Naive B cell (primary cell): ENCODE data around the gene ADGRB3. TPM values are rescaled to one million over a fixed set of nuclear protein-coding genes. Genes with fewer than 3 reads are reported as not detected.
A peak's percentile ranks its signal among the peaks of the same experiment; 100 is the strongest.

Experiments used
- ATAC-seq, 2 donors: fragments of 150-1000 bp; cut with Tn5 transposase; 2 replicates each; pipeline ENCODE4 v1.10.0; 2021; ENCODE audit warnings: low read depth in 2 of 2, mild to moderate bottlenecking in 2 of 2, moderate library complexity in 2 of 2
- DNase-seq: peaks from one replicate; pipeline ENCODE4 v3.0.0; 2022
- H3K27ac Mint-ChIP-seq, 6 donors: one replicate each; pipeline ENCODE4 v1.8.0; 2020 to 2022; ENCODE audit warnings: mild to moderate bottlenecking in 6 of 6, mixed read lengths in 6 of 6, moderate library complexity in 5 of 6, inconsistent platforms in 2 of 6
- H3K27me3 Mint-ChIP-seq, 3 donors: one replicate each; pipeline ENCODE4 v1.8.0; 2021 to 2022; ENCODE audit warnings: mixed read lengths in 3 of 3, mild to moderate bottlenecking in 1 of 3
- H3K36me3 Mint-ChIP-seq, 2 donors: one replicate each; pipeline ENCODE4 v1.8.0; 2020 to 2022; ENCODE audit warnings: mixed read lengths in 2 of 2, inconsistent platforms in 1 of 2, mild to moderate bottlenecking in 1 of 2
- H3K4me1 Mint-ChIP-seq, 3 donors: one replicate each; pipeline ENCODE4 v1.8.0; 2020 to 2022; ENCODE audit warnings: mixed read lengths in 3 of 3, inconsistent platforms in 1 of 3, mild to moderate bottlenecking in 1 of 3, moderate library complexity in 1 of 3
- H3K4me3 Mint-ChIP-seq, 8 donors: one replicate each; pipeline ENCODE4 v1.8.0; 2020 to 2022; ENCODE audit warnings: mild to moderate bottlenecking in 8 of 8, mixed read lengths in 8 of 8, moderate library complexity in 8 of 8, inconsistent platforms in 2 of 8
- H3K9me3 Mint-ChIP-seq, 7 donors: one replicate each; pipeline ENCODE4 v1.8.0; 2020 to 2022; ENCODE audit warnings: mixed read lengths in 7 of 7, mild to moderate bottlenecking in 5 of 7, inconsistent platforms in 2 of 7, moderate library complexity in 1 of 7
- polyA plus RNA-seq, 6 donors: library from polyadenylated mRNA; unstranded; fragments of 300-500 nt; fragmentation: Illumina TruSeq; gene quantifications; one replicate each; pipeline ENCODE4 v1.2.3, GENCODE V29; 2021; ENCODE audit warnings: low read depth in 6 of 6

ADGRB3 gene
- polyA plus RNA-seq, 6 donors from 2014 or later = not detected

DNA sequence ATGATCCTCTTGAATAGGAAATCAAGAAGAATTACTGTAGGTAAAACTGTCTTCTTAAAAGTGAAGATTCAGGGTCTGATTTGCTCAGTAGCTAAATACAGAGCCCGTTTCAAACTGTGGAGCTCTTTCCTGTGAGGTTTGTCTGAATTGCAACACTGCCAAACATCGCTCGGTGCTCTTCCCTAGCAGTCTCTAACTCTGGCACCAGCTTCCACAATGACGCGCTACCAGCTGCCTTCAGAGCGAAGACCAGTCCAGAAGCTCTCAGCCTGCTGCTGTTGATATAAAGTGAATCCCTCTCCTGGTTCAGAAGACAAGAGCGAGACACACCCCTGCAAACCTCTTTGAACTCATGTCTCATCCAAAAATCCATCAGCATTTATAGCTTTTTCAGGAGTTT lies 714.7 kb downstream of the ADGRB3 start:
- Mint-ChIP-seq H3K9me3 (peaks cover 0 to 19% (median 8%) of the 10 kb centered on the region in 7 donors), H3K36me3 (no peaks in the 10 kb centered on the region), H3K4me1 (no peaks in the 10 kb centered on the region), H3K4me3 (no peak overlapping the region), H3K27ac (no peak overlapping the region), H3K27me3 (no peaks in the 10 kb centered on the region)
- ATAC-seq (no peak), DNase-seq (no peak)

GRCh38 chr6:69362209-69362608 lies 727.1 kb downstream of the ADGRB3 start:
- ATAC-seq (no peak), DNase-seq (no peak)
- Mint-ChIP-seq H3K36me3 (no peaks in the 10 kb centered on the region), H3K27ac (no peak overlapping the region), H3K27me3 (no peaks in the 10 kb centered on the region), H3K4me3 (no peak overlapping the region), H3K9me3 (peaks cover 0 to 2% (median 0%) of the 10 kb centered on the region in 7 donors), H3K4me1 (no peaks in the 10 kb centered on the region)

DNA sequence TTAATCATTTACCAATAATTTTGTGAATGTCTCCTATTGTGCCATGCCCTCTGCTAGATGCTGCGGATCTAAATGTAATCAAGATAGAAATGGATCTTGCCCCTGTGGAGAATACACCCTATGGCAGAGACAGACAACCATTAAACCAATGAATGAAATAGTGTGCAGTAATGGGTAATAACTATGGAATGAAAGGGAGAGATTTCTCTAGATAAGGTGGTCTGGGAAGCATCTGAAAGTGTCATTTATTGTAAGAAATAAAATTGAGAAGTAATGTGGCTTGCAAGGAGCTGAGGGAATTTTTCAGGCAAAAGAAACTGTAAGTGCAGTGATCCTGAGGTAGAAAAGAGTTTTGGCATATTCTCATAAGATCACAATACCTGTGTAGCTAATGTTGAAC lies 731.7 kb downstream of the ADGRB3 start:
- ATAC-seq (no peak), DNase-seq (no peak)
- Mint-ChIP-seq H3K4me3 (no peak overlapping the region), H3K27ac (no peak overlapping the region), H3K9me3 (peaks cover 0 to 5% (median 0%) of the 10 kb centered on the region in 7 donors), H3K4me1 (no peaks in the 10 kb centered on the region), H3K36me3 (no peaks in the 10 kb centered on the region), H3K27me3 (no peaks in the 10 kb centered on the region)

DNA sequence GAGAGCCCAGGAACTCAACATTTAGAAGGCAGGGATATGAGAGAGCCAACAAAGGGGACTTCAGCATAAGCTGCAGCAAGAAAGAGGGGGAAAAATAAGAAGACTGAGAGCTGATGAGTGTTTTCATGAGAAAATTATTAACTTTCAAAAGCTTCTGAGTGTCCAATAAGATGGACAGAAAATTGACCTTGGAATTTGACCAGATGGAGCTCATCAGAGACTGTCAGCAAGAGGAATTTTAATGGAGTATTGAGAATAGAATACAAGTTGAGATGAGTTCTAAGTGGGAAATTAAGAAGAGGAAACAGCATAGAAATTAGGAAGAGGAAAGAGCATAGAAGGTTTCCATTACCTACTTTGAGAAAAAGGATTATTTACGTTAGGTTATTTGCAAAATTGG lies 733.5 kb downstream of the ADGRB3 start:
- Mint-ChIP-seq H3K27me3 (no peaks in the 10 kb centered on the region), H3K27ac (peak overlapping the region in 1 of 6 donors; percentile 62), H3K9me3 (peaks cover 0 to 5% (median 0%) of the 10 kb centered on the region in 7 donors), H3K4me3 (no peak overlapping the region), H3K4me1 (no peaks in the 10 kb centered on the region), H3K36me3 (no peaks in the 10 kb centered on the region)
- no peak for DNase-seq
- ATAC-seq = no peak

DNA sequence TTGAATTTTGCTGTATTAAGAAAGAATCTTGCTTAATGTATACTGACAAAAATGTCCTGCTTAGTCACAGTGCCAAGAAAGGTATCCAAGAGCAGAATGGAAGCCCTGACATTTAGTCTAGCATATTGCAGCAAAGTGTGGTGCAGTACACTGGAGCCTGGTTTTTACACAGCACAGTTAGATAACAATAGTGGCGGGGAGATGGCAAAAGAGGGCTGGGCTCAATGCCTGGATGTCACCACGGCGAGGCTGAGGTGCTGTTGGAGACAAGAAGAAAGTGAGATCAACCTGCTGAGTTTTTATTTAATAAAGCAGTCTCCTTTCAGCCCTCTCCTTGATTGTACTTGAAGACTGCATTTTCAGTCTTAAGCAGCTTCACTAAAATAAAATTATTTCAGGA lies 735.7 kb downstream of the ADGRB3 start:
- H3K4me1 Mint-ChIP-seq = no peaks in the 10 kb centered on the region
- no peaks in the 10 kb centered on the region for H3K27me3 Mint-ChIP-seq
- DNase-seq (no peak), ATAC-seq (no peak)
- no peaks in the 10 kb centered on the region for H3K36me3 Mint-ChIP-seq
- no peak overlapping the region for H3K27ac Mint-ChIP-seq
- peaks cover 0 to 5% (median 2%) of the 10 kb centered on the region in 7 donors for H3K9me3 Mint-ChIP-seq
- H3K4me3 Mint-ChIP-seq = no peak overlapping the region

GRCh38 chr6:69378326-69378725 lies 743.2 kb downstream of the ADGRB3 start:
- Mint-ChIP-seq H3K4me3 (no peak overlapping the region), H3K27me3 (no peaks in the 10 kb centered on the region), H3K4me1 (no peaks in the 10 kb centered on the region), H3K27ac (no peak overlapping the region), H3K36me3 (no peaks in the 10 kb centered on the region), H3K9me3 (peaks cover 0 to 3% (median 0%) of the 10 kb centered on the region in 7 donors)
- DNase-seq (no peak), ATAC-seq (no peak)

- Mint-ChIP-seq H3K27me3 (no peaks in the 10 kb centered on the region), H3K27ac (no peak overlapping the region), H3K4me3 (no peak overlapping the region), H3K36me3 (no peaks in the 10 kb centered on the region), H3K9me3 (peaks cover 0 to 3% (median 0%) of the 10 kb centered on the region in 7 donors), H3K4me1 (no peaks in the 10 kb centered on the region)
- ATAC-seq (no peak), DNase-seq (no peak)
These were observed 744.4 kb downstream of the ADGRB3 start for GRCh38 chr6:69379518-69379917.

DNA sequence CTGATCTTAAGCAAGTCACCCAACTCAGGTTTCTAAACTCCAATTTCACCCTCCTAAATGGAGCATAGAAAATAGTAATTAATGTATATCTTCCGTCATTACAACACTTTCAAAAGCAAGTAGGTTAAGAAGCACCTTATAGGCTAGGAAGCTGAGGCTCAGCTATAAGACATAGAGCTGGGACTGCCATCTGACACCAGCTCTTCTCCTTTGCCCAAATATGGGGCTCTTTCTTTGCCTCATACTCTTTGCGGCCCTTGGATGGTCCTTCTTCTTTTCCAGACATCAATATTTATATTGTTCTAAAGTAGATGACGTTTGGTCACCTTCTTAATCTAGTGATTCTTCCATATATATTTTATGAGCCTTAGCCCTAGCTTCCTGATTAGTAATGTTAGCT lies 748.5 kb downstream of the ADGRB3 start:
- Mint-ChIP-seq H3K9me3 (peaks cover 0 to 3% (median 0%) of the 10 kb centered on the region in 7 donors), H3K4me1 (no peaks in the 10 kb centered on the region), H3K27me3 (no peaks in the 10 kb centered on the region), H3K27ac (no peak overlapping the region), H3K4me3 (no peak overlapping the region), H3K36me3 (no peaks in the 10 kb centered on the region)
- ATAC-seq (no peak), DNase-seq (no peak)

- ATAC-seq = no peak
- H3K9me3 Mint-ChIP-seq = peaks cover 0 to 2% (median 0%) of the 10 kb centered on the region in 7 donors
- H3K27me3 Mint-ChIP-seq = no peaks in the 10 kb centered on the region
- H3K4me3 Mint-ChIP-seq = no peak overlapping the region
- no peak overlapping the region for H3K27ac Mint-ChIP-seq
- no peaks in the 10 kb centered on the region for H3K4me1 Mint-ChIP-seq
- DNase-seq = no peak
- H3K36me3 Mint-ChIP-seq = no peaks in the 10 kb centered on the region
These were observed 751.3 kb downstream of the ADGRB3 start for GRCh38 chr6:69386426-69386825.

DNA sequence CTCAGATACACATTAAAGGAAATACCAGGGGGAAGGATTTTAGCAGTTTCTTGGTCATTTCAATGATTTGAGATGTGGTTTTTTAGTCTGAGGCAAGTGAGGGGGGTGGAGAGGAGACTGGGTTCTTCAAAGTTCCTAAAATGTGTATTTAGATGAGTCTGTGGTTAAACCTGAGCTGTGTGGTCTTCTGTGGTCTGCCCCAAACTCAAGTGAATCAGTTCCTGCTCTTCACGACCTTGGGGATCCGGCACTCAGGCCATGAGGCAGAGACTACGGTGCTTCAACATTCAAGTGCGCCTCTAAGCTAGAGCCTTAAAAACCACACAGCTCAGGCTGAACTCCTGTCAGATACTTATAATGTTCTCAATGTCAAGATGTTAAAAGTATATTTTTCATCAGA lies 755.0 kb downstream of the ADGRB3 start:
- H3K9me3 Mint-ChIP-seq = peaks cover 0 to 2% (median 0%) of the 10 kb centered on the region in 7 donors
- no peak overlapping the region for H3K27ac Mint-ChIP-seq
- ATAC-seq (no peak), DNase-seq (no peak)
- no peaks in the 10 kb centered on the region for H3K27me3 Mint-ChIP-seq
- H3K4me1 Mint-ChIP-seq = no peaks in the 10 kb centered on the region
- H3K4me3 Mint-ChIP-seq = no peak overlapping the region
- H3K36me3 Mint-ChIP-seq = no peaks in the 10 kb centered on the region

DNA sequence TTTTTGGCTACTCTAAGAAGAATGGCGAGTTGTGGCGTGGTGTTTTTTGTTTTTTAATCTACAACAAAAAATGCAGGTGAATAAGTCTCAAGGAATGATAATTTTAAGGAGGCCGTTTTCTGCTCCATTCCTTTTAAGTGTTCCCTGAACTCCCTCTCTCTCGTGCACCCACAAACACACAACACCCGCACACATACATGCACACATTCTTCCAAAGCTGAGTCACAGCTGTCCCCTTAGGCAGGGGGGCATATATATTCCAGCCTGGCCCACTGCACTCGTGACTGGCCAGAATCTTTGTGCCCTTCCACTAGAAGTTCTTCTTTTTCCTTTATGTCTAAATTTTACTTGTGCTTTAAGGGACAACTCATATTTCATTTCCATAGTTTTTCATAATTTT lies 756.0 kb downstream of the ADGRB3 start:
- Mint-ChIP-seq H3K27ac (peak overlapping the region in 1 of 6 donors; percentile 48), H3K27me3 (no peaks in the 10 kb centered on the region), H3K4me1 (no peaks in the 10 kb centered on the region), H3K9me3 (peaks cover 0 to 2% (median 0%) of the 10 kb centered on the region in 7 donors), H3K36me3 (no peaks in the 10 kb centered on the region), H3K4me3 (no peak overlapping the region)
- DNase-seq (no peak), ATAC-seq (no peak)

DNA sequence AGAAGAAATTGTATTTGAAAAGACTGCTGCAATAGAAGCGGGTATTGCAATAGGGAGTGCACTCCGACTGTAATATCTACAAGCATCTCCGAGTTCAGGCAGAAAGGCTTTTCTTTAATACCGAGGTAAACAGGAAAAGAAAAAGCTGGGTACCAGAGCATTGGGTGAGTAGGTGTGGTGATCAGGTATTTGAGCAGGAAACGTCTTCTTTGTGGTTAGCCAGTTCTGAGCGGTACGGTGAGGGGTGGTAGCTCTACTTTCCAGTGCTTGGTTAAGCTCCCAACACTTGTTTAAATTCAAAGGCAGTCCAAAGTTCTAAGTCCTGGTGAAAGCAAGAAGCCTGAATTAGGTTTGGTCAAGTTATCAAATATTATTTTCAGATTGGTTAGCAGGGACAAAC lies 757.7 kb downstream of the ADGRB3 start:
- DNase-seq (no peak), ATAC-seq (no peak)
- no peak overlapping the region for H3K4me3 Mint-ChIP-seq
- H3K36me3 Mint-ChIP-seq = no peaks in the 10 kb centered on the region
- H3K27me3 Mint-ChIP-seq = no peaks in the 10 kb centered on the region
- H3K4me1 Mint-ChIP-seq = no peaks in the 10 kb centered on the region
- no peaks in the 10 kb centered on the region for H3K9me3 Mint-ChIP-seq
- no peak overlapping the region for H3K27ac Mint-ChIP-seq

GRCh38 chr6:69398311-69398710 lies 763.2 kb downstream of the ADGRB3 start:
- no peak overlapping the region for H3K27ac Mint-ChIP-seq
- no peaks in the 10 kb centered on the region for H3K4me1 Mint-ChIP-seq
- H3K4me3 Mint-ChIP-seq = peak overlapping the region in 2 of 8 donors; percentile 16 to 29
- no peaks in the 10 kb centered on the region for H3K27me3 Mint-ChIP-seq
- H3K36me3 Mint-ChIP-seq = no peaks in the 10 kb centered on the region
- no peak for ATAC-seq
- no peak for DNase-seq
- H3K9me3 Mint-ChIP-seq = peaks cover 0 to 2% (median 0%) of the 10 kb centered on the region in 7 donors

GRCh38 chr6:69398729-69399128 lies 763.6 kb downstream of the ADGRB3 start:
- Mint-ChIP-seq H3K36me3 (no peaks in the 10 kb centered on the region), H3K4me3 (no peak overlapping the region), H3K9me3 (peaks cover 0 to 2% (median 0%) of the 10 kb centered on the region in 7 donors), H3K4me1 (no peaks in the 10 kb centered on the region), H3K27me3 (no peaks in the 10 kb centered on the region), H3K27ac (no peak overlapping the region)
- no peak for DNase-seq
- no peak for ATAC-seq

DNA sequence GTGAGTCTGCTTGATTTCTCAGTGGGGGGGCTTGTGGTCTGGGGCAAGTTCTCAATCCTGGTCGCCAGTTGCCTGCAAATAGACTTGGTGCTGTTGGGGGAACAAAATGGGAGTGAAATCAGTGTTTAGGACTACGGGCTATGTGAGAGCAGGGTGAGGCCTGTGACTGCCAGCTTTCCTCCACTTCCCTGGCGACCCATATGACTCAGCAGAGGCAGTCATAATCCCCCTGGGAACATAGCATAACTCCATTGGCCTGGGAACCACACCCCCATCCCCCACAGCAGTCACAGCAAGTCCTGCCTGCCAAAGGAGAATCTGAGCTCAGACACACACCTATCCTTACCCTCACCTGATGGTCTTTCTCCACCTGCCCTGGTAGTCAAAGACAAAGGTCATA lies 773.8 kb downstream of the ADGRB3 start:
- Mint-ChIP-seq H3K27me3 (no peaks in the 10 kb centered on the region), H3K4me3 (no peak overlapping the region), H3K27ac (no peak overlapping the region), H3K36me3 (no peaks in the 10 kb centered on the region), H3K4me1 (no peaks in the 10 kb centered on the region), H3K9me3 (peaks cover 7 to 31% (median 23%) of the 10 kb centered on the region in 7 donors)
- no peak for DNase-seq
- ATAC-seq = no peak
